WTC11 (cell line): ENCODE data around the gene PDXK. TPM values are rescaled to one million over a fixed set of nuclear protein-coding genes. Genes with fewer than 3 reads are reported as not detected.

Source experiments
- ATAC-seq: fragments of 200-7000 bp; cut with Tn5 transposase; 2 replicates; pipeline ENCODE4 v1.10.0; 2021; ENCODE audit warnings: mild to moderate bottlenecking, moderate library complexity
- CTCF ChIA-PET: fragments of 300-600 bp; sonication (Branson Sonifier 250); formaldehyde crosslinking; loops from one replicate; lab custom pipeline; 2021; ENCODE audit warnings: antibody characterized with exemption; lab: Charles Lee
- POLR2A ChIA-PET: fragments of 350-600 bp; sonication (Branson Sonifier 250); formaldehyde crosslinking; loops from one replicate; lab custom pipeline; 2021; ENCODE audit warnings: antibody characterized with exemption; lab: Charles Lee
- DNase-seq: peaks from one replicate; pipeline ENCODE4 v3.0.0; 2021; ENCODE audit warnings: low spot score
- H3K27ac Mint-ChIP-seq: 2 replicates; pipeline ENCODE4 v1.8.0; 2021; ENCODE audit warnings: mixed read lengths
- H3K27me3 Mint-ChIP-seq: 2 replicates; pipeline ENCODE4 v1.8.0; 2021; ENCODE audit warnings: low read depth, mild to moderate bottlenecking, moderate library complexity, mixed read lengths
- H3K36me3 Mint-ChIP-seq: 2 replicates; pipeline ENCODE4 v1.8.0; 2021; ENCODE audit warnings: mixed read lengths
- H3K4me1 Mint-ChIP-seq: 2 replicates; pipeline ENCODE4 v1.8.0; 2022; ENCODE audit warnings: mixed read lengths
- H3K4me3 Mint-ChIP-seq: 2 replicates; pipeline ENCODE4 v1.8.0; 2021; ENCODE audit warnings: mild to moderate bottlenecking, moderate library complexity, mixed read lengths
- H3K9me3 Mint-ChIP-seq: 2 replicates; pipeline ENCODE4 v1.8.0; 2021; ENCODE audit warnings: mixed read lengths
- AFF4 ChIP-seq: sonication (generic); formaldehyde crosslinking; IDR thresholded peaks from 2 replicates; pipeline ENCODE4 v1.8.1; 2023; ENCODE audit warnings: mild to moderate bottlenecking, missing genetic modification reagents, borderline replicate concordance
- CREB1 ChIP-seq: sonication (generic); formaldehyde crosslinking; IDR thresholded peaks from 2 replicates; pipeline ENCODE4 v1.8.0; 2023; ENCODE audit warnings: mild to moderate bottlenecking, missing genetic modification reagents
- CTCF ChIP-seq: fragments of 200-600 bp; IDR thresholded peaks from 2 replicates; pipeline ENCODE4 v1.8.0; 2022; ENCODE audit warnings: antibody characterized with exemption
- FOXK1 ChIP-seq: sonication (generic); formaldehyde crosslinking; IDR thresholded peaks from 2 replicates; pipeline ENCODE4 v1.8.0; 2022; ENCODE audit warnings: mild to moderate bottlenecking, moderate library complexity, missing genetic modification reagents
- GRHL2 ChIP-seq: fragments of 250-450 bp; sonication (Bioruptor Pico); IDR thresholded peaks from 2 replicates; pipeline ENCODE4 v1.8.0; 2022; ENCODE audit warnings: mild to moderate bottlenecking, moderate library complexity; ENCODE audit not compliant: insufficient replicate concordance, severe bottlenecking
- GTF2I ChIP-seq: fragments of 250-450 bp; sonication (Bioruptor Pico); conservative IDR thresholded peaks from 2 replicates; pipeline ENCODE4 v1.4.0; 2021; ENCODE audit warnings: mild to moderate bottlenecking
- IRF2 ChIP-seq: sonication (generic); formaldehyde crosslinking; IDR thresholded peaks from 2 replicates; pipeline ENCODE4 v1.8.0; 2022; ENCODE audit warnings: low read depth, missing genetic modification reagents, borderline replicate concordance
- JAZF1 ChIP-seq: fragments of 250-450 bp; sonication (Bioruptor Pico); IDR thresholded peaks from 2 replicates; pipeline ENCODE4 v1.9.0; 2021; ENCODE audit warnings: moderate library complexity, mild to moderate bottlenecking, inconsistent platforms
- JUN ChIP-seq: sonication (generic); formaldehyde crosslinking; IDR thresholded peaks from 2 replicates; pipeline ENCODE4 v1.8.0; 2023; ENCODE audit warnings: mild to moderate bottlenecking, missing genetic modification reagents
- KAT7 ChIP-seq: sonication (generic); formaldehyde crosslinking; IDR thresholded peaks from 2 replicates; pipeline ENCODE4 v1.8.1; 2023; ENCODE audit warnings: missing genetic modification reagents, mild to moderate bottlenecking, borderline replicate concordance
- MLX ChIP-seq: sonication (generic); formaldehyde crosslinking; IDR thresholded peaks from 2 replicates; pipeline ENCODE4 v1.8.1; 2023; ENCODE audit warnings: mild to moderate bottlenecking, missing genetic modification reagents, moderate library complexity
- MYBL2 ChIP-seq: sonication (generic); formaldehyde crosslinking; IDR thresholded peaks from 2 replicates; pipeline ENCODE4 v1.8.1; 2023; ENCODE audit warnings: mild to moderate bottlenecking, moderate library complexity, missing genetic modification reagents
- USF1 ChIP-seq: sonication (generic); formaldehyde crosslinking; IDR thresholded peaks from 2 replicates; pipeline ENCODE4 v1.8.0; 2022; ENCODE audit warnings: mild to moderate bottlenecking, missing genetic modification reagents
- USF2 ChIP-seq: sonication (generic); formaldehyde crosslinking; IDR thresholded peaks from 2 replicates; pipeline ENCODE4 v1.8.1; 2023; ENCODE audit warnings: mild to moderate bottlenecking, missing genetic modification reagents, moderate library complexity
- ZNF121 ChIP-seq: sonication (generic); formaldehyde crosslinking; IDR thresholded peaks from 2 replicates; pipeline ENCODE4 v1.8.0; 2023; ENCODE audit warnings: missing genetic modification reagents
- ZNF232 ChIP-seq: sonication (generic); formaldehyde crosslinking; IDR thresholded peaks from 2 replicates; pipeline ENCODE4 v1.8.0; 2022; ENCODE audit warnings: mild to moderate bottlenecking, missing genetic modification reagents
- ZNF263 ChIP-seq: sonication (generic); formaldehyde crosslinking; IDR thresholded peaks from 2 replicates; pipeline ENCODE4 v1.8.1; 2022; ENCODE audit warnings: low read depth, mild to moderate bottlenecking, moderate library complexity, missing genetic modification reagents
- ZNF396 ChIP-seq: fragments of 250-450 bp; sonication (Bioruptor Pico); IDR thresholded peaks from 2 replicates; pipeline ENCODE4 v1.8.0; 2021; ENCODE audit warnings: mild to moderate bottlenecking, moderate library complexity, borderline replicate concordance
- ZNF423 ChIP-seq: fragments of 250-450 bp; sonication (Bioruptor Pico); IDR thresholded peaks from 2 replicates; pipeline ENCODE4 v2.1.2; 2022; ENCODE audit warnings: mild to moderate bottlenecking, moderate library complexity
- total RNA-seq: library from RNA; stranded (reverse); gene quantifications from 3 replicates; pipeline ENCODE4 v1.2.3, GENCODE V29; 2021
- TF ChIP-seq, protein P1 (sequence below): sonication (generic); formaldehyde crosslinking; IDR thresholded peaks from 2 replicates; pipeline ENCODE4 v1.8.0; 2023; ENCODE audit warnings: mild to moderate bottlenecking, missing genetic modification reagents
- TF ChIP-seq, protein P2 (sequence below): sonication (generic); formaldehyde crosslinking; IDR thresholded peaks from 2 replicates; pipeline ENCODE4 v1.8.1; 2022; ENCODE audit warnings: low read depth, mild to moderate bottlenecking, moderate library complexity, missing genetic modification reagents, borderline replicate concordance
- TF ChIP-seq, protein P3 (sequence below): sonication (generic); formaldehyde crosslinking; IDR thresholded peaks from 2 replicates; pipeline ENCODE4 v1.8.0; 2022; ENCODE audit warnings: mild to moderate bottlenecking, missing genetic modification reagents
- TF ChIP-seq, protein P4 (sequence below): fragments of 250-450 bp; sonication (Bioruptor Pico); IDR thresholded peaks from 2 replicates; pipeline ENCODE4 v1.9.0; 2021; ENCODE audit warnings: moderate library complexity, mild to moderate bottlenecking, inconsistent platforms, borderline replicate concordance

Gene PDXK
- total RNA-seq, 1 experiment from 2014 or later, result 120 TPM

DNA sequence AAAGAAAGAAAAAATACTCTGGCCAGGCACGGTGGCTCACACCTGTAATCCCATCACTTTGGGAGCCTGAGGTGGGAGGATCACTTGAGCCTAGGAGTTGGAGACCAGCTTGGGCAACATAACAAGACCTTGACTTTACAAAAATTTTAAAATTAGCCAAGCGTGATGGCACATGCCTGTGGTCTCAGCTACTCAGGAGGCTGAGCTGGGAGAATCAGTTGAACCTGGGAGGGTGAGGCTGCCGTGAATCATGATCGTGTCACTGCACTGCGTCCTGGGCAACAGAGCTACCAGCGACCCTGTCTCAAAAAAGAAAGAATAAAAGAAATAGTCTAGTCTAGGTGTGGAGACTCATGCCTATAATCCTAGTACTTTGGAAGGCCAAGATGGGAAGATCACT lies 37.3 kb upstream of the PDXK start:
- CTCF ChIA-PET, result no interaction called here
- ATAC-seq, result no peak
- peaks cover 69% of the 10 kb centered on the region for H3K36me3 Mint-ChIP-seq

DNA sequence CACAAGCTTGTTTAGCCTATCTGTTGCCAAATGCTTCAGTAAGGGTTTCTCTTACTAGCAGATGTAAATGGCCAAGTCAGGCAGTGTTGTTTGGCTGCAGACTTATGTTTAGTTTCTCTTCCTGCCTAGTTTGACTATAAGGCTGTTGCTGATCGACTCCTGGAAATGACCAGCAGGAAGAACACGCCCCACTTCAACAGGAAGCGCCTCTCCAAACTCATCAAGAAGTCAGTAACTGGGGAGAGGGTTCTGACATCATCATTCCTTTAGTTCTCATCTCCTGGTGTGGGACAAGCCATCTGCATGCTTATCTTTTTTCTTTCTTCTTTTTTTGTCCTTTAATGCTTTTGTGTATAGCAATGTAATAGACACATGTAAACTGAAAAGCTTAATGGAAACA lies 34.5 kb upstream of the PDXK start:
- ATAC-seq (no peak), DNase-seq (no peak)
- Mint-ChIP-seq H3K4me3 (no peak overlapping the region), H3K27ac (no peak overlapping the region), H3K27me3 (no peaks in the 10 kb centered on the region), H3K4me1 (no peaks in the 10 kb centered on the region), H3K36me3 (peaks cover 66% of the 10 kb centered on the region), H3K9me3 (no peaks in the 10 kb centered on the region)
- CTCF ChIA-PET, result interaction anchor here (0.6 kb wide), 1 partner anchor 52 kb away, joined by 3 read pairs; no protein-coding TSS in a partner anchor
- POLR2A ChIA-PET, result no interaction called here
- TF ChIP-seq, protein P1, sequence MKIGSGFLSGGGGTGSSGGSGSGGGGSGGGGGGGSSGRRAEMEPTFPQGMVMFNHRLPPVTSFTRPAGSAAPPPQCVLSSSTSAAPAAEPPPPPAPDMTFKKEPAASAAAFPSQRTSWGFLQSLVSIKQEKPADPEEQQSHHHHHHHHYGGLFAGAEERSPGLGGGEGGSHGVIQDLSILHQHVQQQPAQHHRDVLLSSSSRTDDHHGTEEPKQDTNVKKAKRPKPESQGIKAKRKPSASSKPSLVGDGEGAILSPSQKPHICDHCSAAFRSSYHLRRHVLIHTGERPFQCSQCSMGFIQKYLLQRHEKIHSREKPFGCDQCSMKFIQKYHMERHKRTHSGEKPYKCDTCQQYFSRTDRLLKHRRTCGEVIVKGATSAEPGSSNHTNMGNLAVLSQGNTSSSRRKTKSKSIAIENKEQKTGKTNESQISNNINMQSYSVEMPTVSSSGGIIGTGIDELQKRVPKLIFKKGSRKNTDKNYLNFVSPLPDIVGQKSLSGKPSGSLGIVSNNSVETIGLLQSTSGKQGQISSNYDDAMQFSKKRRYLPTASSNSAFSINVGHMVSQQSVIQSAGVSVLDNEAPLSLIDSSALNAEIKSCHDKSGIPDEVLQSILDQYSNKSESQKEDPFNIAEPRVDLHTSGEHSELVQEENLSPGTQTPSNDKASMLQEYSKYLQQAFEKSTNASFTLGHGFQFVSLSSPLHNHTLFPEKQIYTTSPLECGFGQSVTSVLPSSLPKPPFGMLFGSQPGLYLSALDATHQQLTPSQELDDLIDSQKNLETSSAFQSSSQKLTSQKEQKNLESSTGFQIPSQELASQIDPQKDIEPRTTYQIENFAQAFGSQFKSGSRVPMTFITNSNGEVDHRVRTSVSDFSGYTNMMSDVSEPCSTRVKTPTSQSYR, result no peak
- TF ChIP-seq ZNF263 (CRISPR knock-in tag), result no peak
- TF ChIP-seq AFF4 (CRISPR knock-in tag), result no peak
- TF ChIP-seq USF1 (CRISPR knock-in tag), result no peak
- TF ChIP-seq, protein P2, sequence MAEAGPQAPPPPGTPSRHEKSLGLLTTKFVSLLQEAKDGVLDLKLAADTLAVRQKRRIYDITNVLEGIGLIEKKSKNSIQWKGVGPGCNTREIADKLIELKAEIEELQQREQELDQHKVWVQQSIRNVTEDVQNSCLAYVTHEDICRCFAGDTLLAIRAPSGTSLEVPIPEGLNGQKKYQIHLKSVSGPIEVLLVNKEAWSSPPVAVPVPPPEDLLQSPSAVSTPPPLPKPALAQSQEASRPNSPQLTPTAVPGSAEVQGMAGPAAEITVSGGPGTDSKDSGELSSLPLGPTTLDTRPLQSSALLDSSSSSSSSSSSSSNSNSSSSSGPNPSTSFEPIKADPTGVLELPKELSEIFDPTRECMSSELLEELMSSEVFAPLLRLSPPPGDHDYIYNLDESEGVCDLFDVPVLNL, result no peak
- TF ChIP-seq, protein P3, sequence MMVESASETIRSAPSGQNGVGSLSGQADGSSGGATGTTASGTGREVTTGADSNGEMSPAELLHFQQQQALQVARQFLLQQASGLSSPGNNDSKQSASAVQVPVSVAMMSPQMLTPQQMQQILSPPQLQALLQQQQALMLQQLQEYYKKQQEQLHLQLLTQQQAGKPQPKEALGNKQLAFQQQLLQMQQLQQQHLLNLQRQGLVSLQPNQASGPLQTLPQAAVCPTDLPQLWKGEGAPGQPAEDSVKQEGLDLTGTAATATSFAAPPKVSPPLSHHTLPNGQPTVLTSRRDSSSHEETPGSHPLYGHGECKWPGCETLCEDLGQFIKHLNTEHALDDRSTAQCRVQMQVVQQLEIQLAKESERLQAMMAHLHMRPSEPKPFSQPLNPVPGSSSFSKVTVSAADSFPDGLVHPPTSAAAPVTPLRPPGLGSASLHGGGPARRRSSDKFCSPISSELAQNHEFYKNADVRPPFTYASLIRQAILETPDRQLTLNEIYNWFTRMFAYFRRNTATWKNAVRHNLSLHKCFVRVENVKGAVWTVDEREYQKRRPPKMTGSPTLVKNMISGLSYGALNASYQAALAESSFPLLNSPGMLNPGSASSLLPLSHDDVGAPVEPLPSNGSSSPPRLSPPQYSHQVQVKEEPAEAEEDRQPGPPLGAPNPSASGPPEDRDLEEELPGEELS, result no peak
- TF ChIP-seq ZNF423 (CRISPR knock-in tag), result no peak
- no peak for TF ChIP-seq CTCF
- TF ChIP-seq GTF2I (CRISPR knock-in tag), result no peak
- no peak for TF ChIP-seq USF2 (CRISPR knock-in tag)
- TF ChIP-seq IRF2, result no peak
- no peak for TF ChIP-seq CREB1 (CRISPR knock-in tag)
- no peak for TF ChIP-seq ZNF232 (CRISPR knock-in tag)
- TF ChIP-seq GRHL2 (CRISPR knock-in tag), result no peak
- TF ChIP-seq ZNF396, result no peak
- TF ChIP-seq FOXK1 (CRISPR knock-in tag), result no peak
- TF ChIP-seq JUN (CRISPR knock-in tag), result no peak
- TF ChIP-seq MLX (CRISPR knock-in tag), result no peak

More for the DNA sequence above, 37.3 kb upstream of the PDXK start:
- no peaks in the 10 kb centered on the region for H3K9me3 Mint-ChIP-seq
- H3K27ac Mint-ChIP-seq, result no peak overlapping the region; the same call in 1 of the 2 replicates
- TF ChIP-seq, protein P4, sequence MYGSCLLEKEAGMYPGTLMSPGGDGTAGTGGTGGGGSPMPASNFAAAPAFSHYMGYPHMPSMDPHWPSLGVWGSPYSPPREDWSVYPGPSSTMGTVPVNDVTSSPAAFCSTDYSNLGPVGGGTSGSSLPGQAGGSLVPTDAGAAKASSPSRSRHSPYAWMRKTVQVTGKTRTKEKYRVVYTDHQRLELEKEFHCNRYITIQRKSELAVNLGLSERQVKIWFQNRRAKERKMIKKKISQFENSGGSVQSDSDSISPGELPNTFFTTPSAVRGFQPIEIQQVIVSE (CRISPR knock-in tag), result no peak
- TF ChIP-seq ZNF121 (CRISPR knock-in tag), result no peak
- no peak for TF ChIP-seq JAZF1 (CRISPR knock-in tag)
- TF ChIP-seq KAT7, result no peak
- no peak for TF ChIP-seq MYBL2
- TF ChIP-seq, all 79 proteins: peak for 0
- no peak overlapping the region for H3K4me3 Mint-ChIP-seq
- H3K27me3 Mint-ChIP-seq, result no peaks in the 10 kb centered on the region
- POLR2A ChIA-PET, result no interaction called here
- no peak for DNase-seq
- H3K4me1 Mint-ChIP-seq, result no peaks in the 10 kb centered on the region
